CD4-positive, alpha-beta T cell treated with Interleukin-2 at 100 ng/mL for 4 hours (primary cell): ENCODE data around the gene TEKT5.
A peak's percentile ranks its signal among the peaks of the same experiment; 100 is the strongest.
"Not testable (repeated sequence)": the region's sequence is repeated elsewhere in the genome, so short reads cannot be mapped to it uniquely, and the experiment has no call there.

Experiments
- DNase-seq: peaks from one replicate; pipeline ENCODE4 v3.0.0-alpha.2; 2020; ENCODE audit warnings: low spot score

TEKT5 gene

GRCh38 chr16:10694830-10695229 is at the start of gene TEKT5:
Gene TEKT5, minus strand, starts transcription at chr16:10694930. Its CDS starts 57 bp downstream, at chr16:10694873.
- DNase-seq, result no peak

GRCh38 chr16:10743610-10744369 is 49.1 kb upstream of the TEKT5 start, which contains the start of gene NUBP1:
Gene NUBP1, plus strand, starts transcription at chr16:10743842. Its CDS starts 22 bp downstream, at chr16:10743864.
- peak; percentile 99 for DNase-seq

- DNase-seq, result no peak
Observed at GRCh38 chr16:10743227-10743609, 48.5 kb upstream of the TEKT5 start.

- no peak for DNase-seq
Observed at GRCh38 chr16:10741844-10742243, 47.1 kb upstream of the TEKT5 start.

- not testable (repeated sequence) for DNase-seq
Observed at GRCh38 chr16:10741249-10741648, 46.5 kb upstream of the TEKT5 start.

GRCh38 chr16:10740845-10741208 is 46.1 kb upstream of the TEKT5 start:
- DNase-seq, result no peak

- no peak for DNase-seq
Observed at GRCh38 chr16:10740000-10740844, 45.5 kb upstream of the TEKT5 start.

GRCh38 chr16:10738231-10739077 is 43.7 kb upstream of the TEKT5 start:
- peak; percentile 62 for DNase-seq

GRCh38 chr16:10737068-10737625 is 42.4 kb upstream of the TEKT5 start:
- peak; percentile 85 for DNase-seq

- no peak for DNase-seq
Observed at GRCh38 chr16:10731790-10732189, 37.1 kb upstream of the TEKT5 start.

- DNase-seq, result no peak
Observed at GRCh38 chr16:10729104-10730048, 34.6 kb upstream of the TEKT5 start.

- no peak for DNase-seq
Observed at GRCh38 chr16:10728003-10728887, 33.5 kb upstream of the TEKT5 start.

- no peak for DNase-seq
Observed at GRCh38 chr16:10708969-10709368, 14.2 kb upstream of the TEKT5 start.

GRCh38 chr16:10699756-10700155 is 5.0 kb upstream of the TEKT5 start:
- DNase-seq, result no peak

- no peak for DNase-seq
Observed at GRCh38 chr16:10694306-10694705, 424 bp downstream of the TEKT5 start.

GRCh38 chr16:10693889-10694288 is 841 bp downstream of the TEKT5 start:
- no peak for DNase-seq

GRCh38 chr16:10692470-10692869 is 2.3 kb downstream of the TEKT5 start:
- no peak for DNase-seq

GRCh38 chr16:10688726-10689125 is 6.0 kb downstream of the TEKT5 start:
- DNase-seq, result no peak

- DNase-seq, result no peak
Observed at GRCh38 chr16:10688291-10688690, 6.4 kb downstream of the TEKT5 start.

GRCh38 chr16:10685709-10686108 is 9.0 kb downstream of the TEKT5 start:
- no peak for DNase-seq
